SJSA1 (cell line): Measurements from ENCODE around the gene OSBP. TPM values are rescaled to one million over a fixed set of nuclear protein-coding genes. Genes with fewer than 3 reads are reported as not detected.
A peak's percentile ranks its signal among the peaks of the same experiment; 100 is the strongest.
"Not testable (repeated sequence)": the region's sequence is repeated elsewhere in the genome, so short reads cannot be mapped to it uniquely, and the experiment has no call there.

Source experiments
- DNase-seq, 2 experiments: peaks; one replicate each; pipeline ENCODE4 v3.0.0-alpha.2; 2015 to 2020; ENCODE audit warnings: low spot score in 2 of 2, low read depth in 1 of 2
- H3K27ac ChIP-seq: fragments of 250-450 bp; sonication (Bioruptor Pico); 2 replicates; pipeline ENCODE4 v1.5.1; 2020; ENCODE audit warnings: mild to moderate bottlenecking, moderate library complexity
- H3K27me3 ChIP-seq: fragments of 250-450 bp; sonication (Bioruptor Pico); replicated peaks from 2 replicates; pipeline ENCODE4 v1.5.1; 2020; ENCODE audit warnings: mild to moderate bottlenecking, moderate library complexity
- H3K36me3 ChIP-seq: fragments of 250-450 bp; sonication (Bioruptor Pico); 2 replicates; pipeline ENCODE4 v1.5.1; 2020; ENCODE audit warnings: mild to moderate bottlenecking
- H3K4me1 ChIP-seq: fragments of 250-450 bp; sonication (Bioruptor Pico); replicated peaks from 2 replicates; pipeline ENCODE4 v1.6.1; 2021; ENCODE audit warnings: mild to moderate bottlenecking
- H3K4me3 ChIP-seq: fragments of 250-450 bp; sonication (Bioruptor Pico); 2 replicates; pipeline ENCODE4 v1.5.1; 2020; ENCODE audit warnings: mild to moderate bottlenecking
- H3K9me3 ChIP-seq: fragments of 250-450 bp; sonication (Bioruptor Pico); replicated peaks from 2 replicates; pipeline ENCODE4 v1.5.1; 2020; ENCODE audit warnings: mild to moderate bottlenecking
- total RNA-seq: library from RNA; depleted of rRNA; stranded (reverse); fragments of >200 nt; shearing (Covaris generic); gene quantifications from 2 replicates; pipeline ENCODE4 v1.2.3, GENCODE V29; 2014

The OSBP gene
- total RNA-seq, 1 experiment from 2014 or later: 30.3 TPM

DNA sequence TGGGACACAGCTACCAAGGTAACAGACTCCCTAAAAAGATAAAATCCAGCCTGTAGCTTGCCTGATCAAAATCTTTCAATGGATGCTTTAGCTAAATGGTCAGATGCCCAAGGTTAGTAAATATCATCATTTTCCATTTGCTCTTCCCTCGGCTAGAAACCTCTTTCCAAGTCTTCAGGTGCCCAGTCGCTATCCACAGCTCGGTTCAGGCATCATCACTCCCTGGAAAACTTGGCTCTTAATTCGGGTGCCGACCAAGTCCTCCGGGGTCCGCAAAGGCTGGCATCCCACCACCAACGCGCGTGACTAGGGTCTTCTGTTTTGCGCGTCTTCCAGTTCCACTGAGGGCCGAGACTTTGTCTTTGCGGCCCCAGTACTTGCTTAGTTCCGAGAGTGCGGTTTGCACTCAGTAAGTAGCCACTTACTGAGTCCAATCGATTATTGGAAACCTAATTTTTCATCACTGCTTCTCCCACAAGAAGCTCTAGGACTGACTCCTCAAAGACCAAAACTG lies 59.9 kb downstream of the OSBP start:
- Histone ChIP-seq H3K4me3 (peak overlapping the region; percentile 28), H3K36me3 (no peaks in the 10 kb centered on the region), H3K27me3 (no peaks in the 10 kb centered on the region), H3K27ac (no peak overlapping the region), H3K9me3 (no peaks in the 10 kb centered on the region), H3K4me1 (peaks cover 5% of the 10 kb centered on the region; the same call in 1 of the 2 replicates)
- DNase-seq: no peak

DNA sequence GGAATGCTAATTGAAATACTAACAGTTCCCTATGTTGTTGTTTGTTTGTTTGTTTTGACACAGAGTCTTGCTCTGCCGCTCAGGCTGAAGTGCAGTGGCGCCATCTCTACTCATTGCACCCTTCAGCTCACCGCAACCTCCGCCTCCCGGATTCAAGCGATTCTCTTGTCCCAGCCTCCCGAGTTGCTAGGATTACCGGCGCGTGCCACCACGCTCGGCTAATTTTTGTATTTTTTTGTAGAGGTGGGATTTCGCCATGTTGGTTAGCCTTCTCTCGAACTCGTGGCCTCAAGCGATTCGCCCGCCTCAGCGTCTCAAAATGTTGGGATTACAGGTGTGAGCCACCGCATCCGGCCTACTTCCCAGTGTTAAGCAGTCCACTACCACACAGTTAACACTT lies 62.3 kb downstream of the OSBP start:
- Histone ChIP-seq H3K9me3 (no peaks in the 10 kb centered on the region), H3K36me3 (no peaks in the 10 kb centered on the region), H3K4me1 (peaks cover 11% of the 10 kb centered on the region), H3K27ac (no peak overlapping the region), H3K4me3 (no peak overlapping the region), H3K27me3 (no peaks in the 10 kb centered on the region)
- no peak for DNase-seq

DNA sequence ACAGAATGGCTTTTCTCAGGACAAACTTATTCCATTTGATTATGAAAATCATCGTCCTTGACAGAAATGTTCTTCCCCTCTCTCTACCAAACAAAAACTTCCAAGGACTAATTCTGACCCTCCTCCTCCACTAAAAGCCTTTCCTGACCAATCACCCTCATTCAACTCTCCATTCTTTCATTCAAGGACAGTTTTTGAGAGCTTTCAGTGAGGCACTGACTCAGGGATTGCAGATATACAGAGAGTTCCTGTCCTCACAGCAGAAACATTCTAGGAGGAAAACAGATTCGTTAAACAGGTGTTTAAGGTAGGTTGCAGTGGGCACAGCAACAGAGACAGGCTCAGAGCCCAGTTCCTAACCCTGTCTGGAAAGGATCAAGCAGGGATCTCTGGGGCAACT lies 62.7 kb downstream of the OSBP start:
- H3K4me1 ChIP-seq: peaks cover 11% of the 10 kb centered on the region
- no peaks in the 10 kb centered on the region for H3K27me3 ChIP-seq
- no peak for DNase-seq
- no peak overlapping the region for H3K4me3 ChIP-seq
- H3K36me3 ChIP-seq: no peaks in the 10 kb centered on the region
- no peaks in the 10 kb centered on the region for H3K9me3 ChIP-seq
- H3K27ac ChIP-seq: no peak overlapping the region

DNA sequence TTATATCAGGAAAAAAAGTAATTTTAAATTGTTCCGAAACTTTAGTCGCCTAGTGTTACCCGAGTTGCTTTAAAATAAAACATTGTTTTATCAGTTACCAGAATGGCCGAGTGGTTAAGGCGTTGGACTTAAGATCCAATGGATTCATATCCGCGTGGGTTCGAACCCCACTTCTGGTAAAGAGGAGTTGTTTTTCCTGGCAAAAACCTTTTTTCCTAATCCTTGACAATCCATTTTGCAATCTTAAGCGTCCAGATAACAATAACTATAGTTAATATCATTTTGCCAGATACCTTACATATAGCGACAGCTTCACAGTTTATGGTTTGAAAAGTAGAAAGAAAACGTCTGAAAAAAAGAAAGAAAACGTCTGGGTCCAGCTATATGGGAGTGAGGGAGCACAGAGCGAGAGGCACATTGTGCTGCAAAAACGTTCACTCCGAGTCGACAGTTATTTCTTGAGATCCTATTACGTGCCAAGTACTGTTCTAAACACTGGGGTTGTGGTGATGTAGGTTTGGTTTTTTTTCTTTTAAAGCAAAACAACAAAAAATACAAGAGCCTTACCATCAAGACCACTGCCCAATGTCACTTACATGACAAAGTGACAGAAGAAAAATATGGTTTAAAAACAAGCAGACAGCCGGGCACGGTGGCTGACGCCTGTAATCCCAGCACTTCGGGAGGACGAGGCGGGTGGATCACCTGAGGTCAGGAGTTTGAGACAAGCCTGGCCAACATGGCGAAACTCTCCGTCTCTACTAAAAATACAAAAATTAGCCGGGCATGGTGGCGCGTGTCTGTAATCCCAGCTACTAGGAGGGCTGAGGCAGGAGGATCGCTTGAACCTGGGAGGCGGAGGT lies 63.7 kb downstream of the OSBP start:
- Histone ChIP-seq H3K27ac (peak overlapping the region; percentile 75), H3K4me3 (peak overlapping the region; percentile 46), H3K36me3 (no peaks in the 10 kb centered on the region), H3K27me3 (no peaks in the 10 kb centered on the region), H3K4me1 (peaks cover 7% of the 10 kb centered on the region), H3K9me3 (no peaks in the 10 kb centered on the region)
- DNase-seq: peak; percentile 81 to 93

DNA sequence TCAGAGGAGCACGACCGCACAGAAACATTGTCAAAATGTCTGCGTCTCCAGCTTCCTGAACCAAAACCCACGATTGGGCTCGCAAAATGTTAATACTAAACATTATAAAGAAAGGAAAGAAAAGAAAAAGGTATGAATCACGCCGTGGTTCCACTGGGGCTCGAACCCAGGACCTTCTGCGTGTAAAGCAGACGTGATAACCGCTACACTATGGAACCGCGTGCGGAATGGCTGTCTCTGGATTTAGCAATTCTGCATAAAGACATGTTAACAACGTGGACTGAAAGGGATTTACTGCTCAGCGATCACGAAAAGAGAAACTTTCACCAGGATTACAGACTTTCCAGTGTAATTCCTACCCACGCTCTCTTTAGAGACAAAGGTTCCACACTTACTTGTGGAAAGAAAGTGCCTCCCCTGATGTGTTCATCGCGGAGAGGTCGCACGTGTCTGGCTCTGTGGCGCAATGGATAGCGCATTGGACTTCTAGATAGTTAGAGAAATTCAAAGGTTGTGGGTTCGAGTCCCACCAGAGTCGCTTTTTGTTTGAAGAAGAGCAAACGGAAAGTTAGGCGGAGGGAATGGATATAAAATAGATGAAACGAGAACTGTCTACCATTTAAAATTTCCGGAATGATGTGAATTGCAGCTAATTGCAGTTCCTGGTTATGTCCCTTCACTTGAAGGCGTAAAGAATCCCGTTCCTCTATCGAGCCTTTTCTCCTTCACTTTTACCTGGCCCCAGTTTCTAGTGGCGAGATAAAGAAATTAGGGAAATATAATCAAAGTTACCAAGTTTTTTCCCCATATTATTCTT lies 64.5 kb downstream of the OSBP start:
- Histone ChIP-seq H3K27me3 (no peaks in the 10 kb centered on the region), H3K36me3 (no peaks in the 10 kb centered on the region), H3K27ac (peak overlapping the region; percentile 75), H3K4me1 (peaks cover 6% of the 10 kb centered on the region; the same call in 1 of the 2 replicates), H3K4me3 (peak overlapping the region; percentile 46), H3K9me3 (no peaks in the 10 kb centered on the region)
- peak; percentile 97 to 99 for DNase-seq

DNA sequence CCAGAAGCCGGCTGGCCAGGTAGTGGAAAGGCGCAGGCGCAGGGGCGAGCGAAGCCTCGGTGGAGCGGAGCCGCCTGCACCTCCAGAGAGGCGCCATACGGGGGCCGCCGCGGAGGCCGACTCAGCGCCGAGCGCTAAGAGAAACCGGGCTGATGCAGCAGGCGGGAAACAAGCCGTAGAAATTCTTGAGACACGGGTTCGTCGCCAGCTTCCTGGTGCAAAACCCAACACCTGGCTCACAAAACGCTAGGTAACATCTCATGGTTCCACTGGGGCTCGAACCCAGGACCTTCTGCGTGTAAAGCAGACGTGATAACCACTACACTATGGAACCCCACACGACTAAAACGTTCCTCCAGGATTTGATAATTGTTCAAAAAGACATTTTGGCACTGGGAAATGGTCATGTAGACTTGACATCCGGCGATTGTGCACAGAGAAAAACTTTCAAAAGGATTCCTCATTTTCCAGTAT lies 65.2 kb downstream of the OSBP start:
- Histone ChIP-seq H3K27me3 (no peaks in the 10 kb centered on the region), H3K36me3 (no peaks in the 10 kb centered on the region), H3K27ac (peak overlapping the region; percentile 75), H3K9me3 (no peaks in the 10 kb centered on the region), H3K4me1 (peaks cover 9% of the 10 kb centered on the region), H3K4me3 (peak overlapping the region; percentile 46)
- DNase-seq: peak; percentile 98 to 99

DNA sequence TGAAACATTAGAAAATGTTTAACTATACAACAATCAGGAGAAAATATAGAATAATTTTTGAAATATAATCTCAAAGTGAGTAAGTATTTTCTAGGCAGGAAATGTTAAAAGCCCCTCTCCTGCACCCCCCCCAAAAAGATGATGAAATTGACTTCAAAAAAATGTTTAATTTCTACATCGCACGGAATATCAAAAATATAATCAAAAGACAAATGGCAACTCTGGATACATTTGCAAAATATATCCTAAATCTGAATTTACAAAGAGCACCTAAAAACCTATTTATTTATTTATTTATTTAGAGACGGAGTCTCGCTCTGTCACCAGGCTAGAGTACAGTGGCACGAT lies 67.3 kb downstream of the OSBP start:
- Histone ChIP-seq H3K9me3 (no peaks in the 10 kb centered on the region), H3K27me3 (no peaks in the 10 kb centered on the region), H3K4me3 (no peak overlapping the region), H3K27ac (no peak overlapping the region), H3K4me1 (peaks cover 15% of the 10 kb centered on the region), H3K36me3 (no peaks in the 10 kb centered on the region)
- no peak for DNase-seq

DNA sequence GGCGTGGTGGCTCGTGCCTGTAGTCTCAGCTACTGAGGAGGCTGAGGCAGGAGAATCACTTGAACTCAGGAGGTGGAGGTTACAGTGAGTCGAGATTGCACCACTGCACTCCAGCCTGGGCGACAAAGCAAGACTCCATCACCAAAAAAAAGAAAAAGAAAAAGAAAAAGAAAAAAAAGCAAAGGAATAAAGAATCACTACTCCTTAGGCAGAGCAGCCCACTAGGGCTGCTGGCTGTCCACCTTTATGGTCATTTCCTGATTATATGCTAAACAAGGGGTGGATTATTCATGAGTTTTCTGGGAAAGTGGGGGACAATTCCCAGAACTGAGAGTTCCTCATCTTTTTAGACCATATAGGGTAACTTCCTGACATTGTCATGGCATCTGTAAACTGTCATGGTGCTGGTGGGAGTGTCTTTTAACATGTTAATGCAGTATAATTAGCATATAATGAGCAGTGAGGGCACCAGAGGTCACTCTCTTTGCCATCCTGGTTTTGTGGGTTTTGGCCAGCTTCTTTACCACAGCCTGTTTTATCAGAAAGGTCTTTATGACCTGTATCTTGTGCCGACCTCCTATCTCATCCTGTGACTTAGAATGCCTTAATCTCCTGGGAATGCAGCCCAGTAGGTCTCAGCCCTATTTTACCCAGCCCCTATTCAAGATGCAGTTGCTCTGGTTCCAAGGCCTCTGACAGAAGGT lies 67.8 kb downstream of the OSBP start:
- H3K27ac ChIP-seq, H3K36me3 ChIP-seq, H3K27me3 ChIP-seq, DNase-seq, H3K9me3 ChIP-seq, H3K4me3 ChIP-seq: not testable (repeated sequence)
- peaks cover 15% of the 10 kb centered on the region for H3K4me1 ChIP-seq

DNA sequence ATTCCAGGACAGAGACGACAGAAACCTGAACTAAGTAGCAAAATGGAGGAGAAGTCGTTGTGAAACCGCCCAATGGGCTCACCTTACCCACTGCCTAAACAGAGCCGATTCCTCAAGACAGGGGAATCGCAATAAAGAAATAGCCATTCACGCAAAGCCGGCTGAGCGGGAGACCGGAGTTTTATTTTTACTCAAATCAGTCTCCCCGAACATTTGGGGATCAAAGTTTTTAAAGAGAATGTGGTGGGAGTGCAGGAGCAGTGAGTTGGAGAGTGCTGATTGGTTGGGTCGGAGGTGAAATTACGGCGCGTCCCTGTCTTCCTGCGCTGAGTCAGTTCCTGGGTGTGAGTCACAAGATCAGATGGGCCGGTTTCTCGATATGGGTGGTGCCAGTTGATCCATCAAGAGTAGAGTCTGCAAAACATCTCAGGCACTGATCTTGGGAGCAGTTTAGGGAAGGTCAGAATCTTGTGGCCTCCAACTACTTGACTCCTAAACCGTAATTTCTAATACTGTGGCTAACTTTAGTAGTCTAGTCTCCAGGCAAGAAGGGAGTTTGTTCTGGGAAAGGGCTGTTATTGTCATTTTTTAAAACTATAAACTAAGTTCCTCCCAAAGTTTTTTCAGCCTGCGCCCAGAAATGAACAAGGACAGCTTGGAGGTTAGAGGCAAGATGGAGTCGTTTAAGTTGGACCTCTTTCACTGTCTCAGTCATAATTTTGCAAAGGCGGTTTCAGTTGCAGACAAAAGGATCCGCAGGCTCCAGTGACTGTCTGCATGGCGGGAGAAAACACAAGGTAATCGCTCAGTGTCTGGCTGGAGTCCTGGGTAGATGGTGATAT lies 70.2 kb downstream of the OSBP start:
- Histone ChIP-seq H3K4me1 (peaks cover 15% of the 10 kb centered on the region), H3K27me3 (no peaks in the 10 kb centered on the region), H3K4me3 (no peak overlapping the region), H3K9me3 (no peaks in the 10 kb centered on the region), H3K36me3 (no peaks in the 10 kb centered on the region), H3K27ac (no peak overlapping the region; the same call in 1 of the 2 replicates)
- DNase-seq: no peak

DNA sequence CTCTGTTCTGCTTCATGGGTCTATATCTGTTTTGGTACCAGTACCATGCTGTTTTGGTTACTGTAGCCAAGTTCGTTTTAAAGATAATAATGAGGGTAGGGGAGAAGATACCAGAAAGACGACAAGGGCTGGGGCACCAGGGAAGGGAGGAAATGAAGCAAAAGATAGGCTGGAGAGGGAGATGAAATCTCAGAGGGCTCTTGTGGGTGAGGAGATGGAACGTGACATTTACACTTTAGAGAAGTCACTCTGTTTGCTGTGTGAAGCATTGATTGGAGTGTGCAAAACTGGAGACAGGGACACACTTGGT lies 70.8 kb downstream of the OSBP start:
- Histone ChIP-seq H3K9me3 (no peaks in the 10 kb centered on the region), H3K4me1 (peaks cover 15% of the 10 kb centered on the region), H3K4me3 (no peak overlapping the region), H3K27me3 (no peaks in the 10 kb centered on the region), H3K36me3 (no peaks in the 10 kb centered on the region), H3K27ac (no peak overlapping the region; the same call in 1 of the 2 replicates)
- no peak for DNase-seq

DNA sequence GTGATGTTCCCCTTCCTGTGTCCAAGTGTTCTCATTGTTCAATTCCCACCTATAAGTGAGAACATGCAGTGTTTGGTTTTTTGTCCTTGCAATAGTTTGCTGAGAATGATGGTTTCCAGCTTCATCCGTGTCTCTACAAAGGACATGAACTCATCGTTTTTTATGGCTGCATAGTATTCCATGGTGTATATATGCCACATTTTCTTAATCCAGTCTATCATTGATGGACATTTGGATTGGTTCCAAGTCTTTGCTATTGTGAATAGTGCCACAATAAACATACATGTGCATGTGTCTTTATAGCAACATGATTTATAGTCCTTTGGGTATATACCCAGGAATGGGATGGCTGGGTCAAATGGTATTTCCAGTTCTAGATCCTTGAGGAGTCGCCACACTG lies 71.9 kb downstream of the OSBP start:
- not testable (repeated sequence) for H3K36me3 ChIP-seq, H3K4me3 ChIP-seq, H3K27me3 ChIP-seq, DNase-seq, H3K9me3 ChIP-seq, H3K27ac ChIP-seq, H3K4me1 ChIP-seq

DNA sequence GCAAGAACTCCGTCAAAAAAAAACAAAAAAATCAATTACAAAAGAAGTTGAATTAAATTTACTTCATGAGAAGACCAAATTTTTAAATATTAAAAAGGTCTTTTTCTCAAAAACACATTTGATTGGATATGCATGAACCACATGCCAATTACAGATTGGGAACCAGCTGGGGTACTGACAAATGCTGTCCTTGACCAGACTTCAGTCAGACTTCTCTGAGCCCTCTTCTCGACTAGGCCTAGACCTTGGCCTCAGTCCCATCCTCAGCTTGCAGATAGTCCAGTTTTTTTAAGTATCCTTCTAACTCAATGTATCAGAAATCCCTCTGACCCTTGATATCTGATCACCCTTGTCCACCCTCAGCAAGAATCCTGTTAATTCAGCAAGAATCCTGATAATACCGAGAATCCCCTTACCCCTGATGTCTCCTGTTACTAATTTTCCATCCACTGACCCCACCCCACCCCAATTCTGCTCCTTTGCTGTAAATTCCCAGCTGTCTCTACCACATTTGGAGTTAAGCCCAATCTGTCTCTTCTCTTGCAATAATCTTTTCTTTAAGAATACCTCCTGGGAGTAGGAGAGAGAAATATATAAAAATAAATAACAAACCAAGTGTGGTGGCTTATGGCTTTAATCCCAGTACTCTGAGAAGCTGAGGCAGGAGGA lies 73.3 kb downstream of the OSBP start:
- Histone ChIP-seq H3K27ac (no peak overlapping the region), H3K4me3 (no peak overlapping the region), H3K27me3 (no peaks in the 10 kb centered on the region), H3K9me3 (no peaks in the 10 kb centered on the region), H3K4me1 (peaks cover 14% of the 10 kb centered on the region), H3K36me3 (no peaks in the 10 kb centered on the region)
- no peak for DNase-seq
